HepG2 (cell line): ENCODE data around the gene ITGB1. TPM values are rescaled to one million over a fixed set of nuclear protein-coding genes. Genes with fewer than 3 reads are reported as not detected.
A peak's percentile ranks its signal among the peaks of the same experiment; 100 is the strongest.

Experiments used
- ATAC-seq: fragments of 200-7000 bp; cut with Tn5 transposase; 3 replicates; pipeline ENCODE4 v1.9.1; 2020; ENCODE audit warnings: mild to moderate bottlenecking, moderate library complexity
- BruUV-seq: library from RNA; stranded (reverse); fragments of 400-500 nt; replicated peaks from 2 replicates; lab custom pipeline; 2021; lab: Mats Ljungman, UMichigan
- CTCF ChIA-PET: fragments of 300-600 bp; formaldehyde crosslinking; extraction: SDS; loops from one replicate; lab custom pipeline; 2021; ENCODE audit warnings: low total read pairs, inconsistent platforms, low intra/inter-chr PET ratio; lab: Yijun Ruan, JAX
- POLR2A ChIA-PET: fragments of 350-600 bp; sonication (Branson Sonifier 250); formaldehyde crosslinking; loops from one replicate; lab custom pipeline; 2020; ENCODE audit warnings: antibody characterized with exemption, inconsistent platforms; lab: Yijun Ruan, JAX
- DNase-seq: peaks from one replicate; pipeline ENCODE4 v3.0.0-alpha.2; 2015; ENCODE audit warnings: low spot score
- FAIRE-seq: peaks from 3 replicates; lab custom pipeline; 2011; peaks lifted over from hg19 to GRCh38; lab: Jason Lieb, UNC
- H2AFZ ChIP-seq: one replicate; pipeline ENCODE4 v1.6.1; 2011; ENCODE audit warnings: low read length, inconsistent platforms
- H3K27ac ChIP-seq: fragments of 300-600 bp; 3 replicates; pipeline ENCODE4 v1.8.0; 2011; ENCODE audit warnings: mixed run types, mild to moderate bottlenecking, mixed read lengths, low read length, inconsistent platforms; ENCODE audit not compliant: insufficient read depth; ENCODE audit errors: extremely low read length
- H3K27me3 ChIP-seq, 2 experiments: fragments of 200-600 bp in 1 of 2; 2 replicates in 1 of 2; 3 replicates in 1 of 2; pipeline versions ENCODE4 v1.6.0 to v1.8.0; 2011; ENCODE audit warnings: low read length in 2 of 2, mild to moderate bottlenecking in 2 of 2, moderate library complexity in 2 of 2, inconsistent platforms in 1 of 2; ENCODE audit not compliant: insufficient read depth in 2 of 2, control insufficient read depth in 1 of 2
- H3K36me3 ChIP-seq, 2 experiments: fragments of 200-600 bp in 1 of 2; replicated peaks in 1 of 2; 2 replicates in 1 of 2; 3 replicates in 1 of 2; pipeline versions ENCODE4 v1.5.1 to v1.8.0; 2011; ENCODE audit warnings: low read length in 2 of 2, inconsistent platforms in 1 of 2; ENCODE audit not compliant: insufficient read depth in 2 of 2, control insufficient read depth in 1 of 2
- H3K4me1 ChIP-seq: 2 replicates; pipeline ENCODE4 v1.5.1; 2012; ENCODE audit warnings: low read length, inconsistent platforms; ENCODE audit not compliant: insufficient read depth
- H3K4me2 ChIP-seq: 2 replicates; pipeline ENCODE4 v1.6.0; 2011; ENCODE audit warnings: low read depth, low read length, inconsistent platforms
- H3K4me3 ChIP-seq, 3 experiments: fragments of 200-600 bp in 1 of 3; sonication (generic), shearing (Covaris generic) in 1 of 3; replicated peaks in 1 of 3; 2 replicates each; pipeline ENCODE4 v1.5.1; 2011 to 2016; ENCODE audit warnings: low read length in 3 of 3, inconsistent platforms in 2 of 3, low read depth in 2 of 3, mild to moderate bottlenecking in 2 of 3, control low read depth in 1 of 3, mixed read lengths in 1 of 3; ENCODE audit not compliant: insufficient read depth in 1 of 3
- H3K79me2 ChIP-seq: one replicate; pipeline ENCODE4 v1.6.1; 2011; ENCODE audit warnings: low read length, inconsistent platforms; ENCODE audit not compliant: insufficient read depth
- H3K9ac ChIP-seq: 2 replicates; pipeline ENCODE4 v1.6.0; 2011; ENCODE audit warnings: mild to moderate bottlenecking, low read depth, low read length, inconsistent platforms; ENCODE audit not compliant: insufficient read depth
- H3K9me3 ChIP-seq: 2 replicates; pipeline ENCODE4 v1.5.1; 2012; ENCODE audit warnings: mild to moderate bottlenecking, low read length
- H4K20me1 ChIP-seq: 2 replicates; pipeline ENCODE4 v1.6.0; 2011; ENCODE audit warnings: inconsistent platforms, mild to moderate bottlenecking, low read length, moderate library complexity; ENCODE audit not compliant: insufficient read depth
- POLR2A ChIP-seq, 2 experiments: IDR thresholded peaks; 2 replicates each; pipeline ENCODE4 v1.6.1; 2011; ENCODE audit warnings: low read depth in 2 of 2, low read length in 2 of 2, mild to moderate bottlenecking in 1 of 2, moderate library complexity in 1 of 2; ENCODE audit not compliant: insufficient read depth in 1 of 2
- RBAK ChIP-seq: sonication (generic); formaldehyde crosslinking; IDR thresholded peaks from 2 replicates; pipeline ENCODE4 v1.5.1; 2020; ENCODE audit warnings: mild to moderate bottlenecking, missing genetic modification reagents
- RFXANK ChIP-seq: IDR thresholded peaks from 2 replicates; pipeline ENCODE4 v1.6.1; 2016
- ZFAT ChIP-seq: sonication (generic); formaldehyde crosslinking; conservative IDR thresholded peaks from 2 replicates; pipeline ENCODE4 v1.8.1; 2023; ENCODE audit warnings: missing genetic modification reagents, inconsistent platforms
- WGBS: methylation state at CpG from one replicate; pipeline ENCODE4 v1.1.6; 2017; ENCODE audit warnings: low lambda C conversion rate; 5-methylcytosine and 5-hydroxymethylcytosine counted together
- in situ Hi-C: cut with HindIII; loops from 2 replicates; pipeline ENCODE4 v1.10.0; 2017; ENCODE audit warnings: low pct_unique_long_range_greater_than_20kb; ENCODE audit not compliant: extremely low pct_ligation_motif_present
- intact Hi-C: fragments of 100-400 bp; cut with micrococcal nuclease; formaldehyde crosslinking; loops from one replicate; pipeline ENCODE4 v1.10.0; 2022; ENCODE audit not compliant: unreplicated experiment
- polyA plus RNA-seq, 8 experiments: library from polyadenylated mRNA; depleted of rRNA in 3 of 8; stranded (reverse) in 7 of 8; unstranded in 1 of 8; fragments of >200 nt; fragmentation: Illumina TruSeq in 4 of 8; extraction: Trizol in 4 of 8; gene quantifications; 2 replicates each; pipeline versions ENCODE4 v1.2.1 to v1.2.3, GENCODE V29; 2011 to 2016; ENCODE audit warnings: low read depth in 4 of 8, missing spikeins in 1 of 8, mixed read lengths in 1 of 8; ENCODE audit not compliant: insufficient read depth in 1 of 8
- total RNA-seq, 5 experiments: library from RNA; depleted of rRNA; stranded (reverse); fragments of >200 nt; fragmentation: Illumina TruSeq; extraction: Trizol; gene quantifications; 2 replicates each; pipeline ENCODE4 v1.2.3, GENCODE V29; 2016; ENCODE audit warnings: low read depth in 1 of 5
- TF ChIP-seq, protein P1 (sequence below): sonication (generic); formaldehyde crosslinking; IDR thresholded peaks from 2 replicates; pipeline ENCODE4 v1.4.0; 2020; ENCODE audit warnings: missing genetic modification reagents
- TF ChIP-seq, protein P2 (sequence below): sonication (generic); formaldehyde crosslinking; IDR thresholded peaks from 2 replicates; pipeline ENCODE4 v1.4.0; 2020; ENCODE audit warnings: missing genetic modification reagents
- TF ChIP-seq, protein P3 (sequence below), 2 experiments: sonication (generic) in 1 of 2; formaldehyde crosslinking in 1 of 2; IDR thresholded peaks; 2 replicates each; pipeline versions ENCODE4 v1.4.0 to v1.6.1; 2016 to 2020; ENCODE audit warnings: borderline replicate concordance in 1 of 2, low read depth in 1 of 2, mild to moderate bottlenecking in 1 of 2, missing genetic modification reagents in 1 of 2
- TF ChIP-seq, protein P4 (sequence below): sonication (generic); formaldehyde crosslinking; IDR thresholded peaks from 2 replicates; pipeline ENCODE4 v1.5.1; 2020; ENCODE audit warnings: mild to moderate bottlenecking, missing genetic modification reagents, moderate library complexity

Gene ITGB1
- total and polyA plus RNA-seq, 2 of the 13 experiments (the other 11 are each of a cell fraction or from before 2014, with no cell fraction given) = 190 to 204 TPM

DNA sequence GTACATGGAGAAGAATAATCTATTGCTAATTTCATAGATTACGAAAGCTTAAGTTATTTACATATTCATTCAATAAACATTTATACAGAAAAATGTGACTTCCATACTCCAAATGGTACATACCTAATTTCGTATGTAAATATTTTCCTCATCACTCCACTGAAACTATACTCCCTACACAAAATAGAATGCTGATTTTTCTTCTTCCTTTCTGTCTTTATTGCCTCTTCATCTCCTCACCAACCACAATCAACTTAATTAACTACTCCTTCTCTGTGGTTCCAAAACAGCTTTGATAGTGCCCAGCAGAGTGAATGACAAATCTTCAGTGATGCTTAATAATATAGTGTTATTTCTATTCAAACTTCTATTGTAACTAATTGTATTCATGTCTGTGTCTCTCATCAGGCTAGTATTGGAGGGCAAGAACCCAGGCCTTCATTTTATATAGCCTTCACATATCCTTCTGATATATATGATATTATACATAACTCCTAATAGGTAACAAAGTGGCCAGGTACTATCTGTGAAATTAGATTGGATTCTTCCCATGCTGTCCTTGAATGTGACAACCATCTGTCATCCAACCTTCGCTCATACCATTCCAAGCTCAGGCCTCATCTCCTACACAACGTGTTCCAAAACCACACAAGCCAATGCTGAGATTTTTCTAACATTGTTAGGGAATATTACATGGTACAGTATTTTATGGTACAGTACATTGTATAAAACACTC lies 5.3 kb downstream of the ITGB1 start:
- no peak overlapping the region for H2AFZ ChIP-seq
- TF ChIP-seq, protein P1, sequence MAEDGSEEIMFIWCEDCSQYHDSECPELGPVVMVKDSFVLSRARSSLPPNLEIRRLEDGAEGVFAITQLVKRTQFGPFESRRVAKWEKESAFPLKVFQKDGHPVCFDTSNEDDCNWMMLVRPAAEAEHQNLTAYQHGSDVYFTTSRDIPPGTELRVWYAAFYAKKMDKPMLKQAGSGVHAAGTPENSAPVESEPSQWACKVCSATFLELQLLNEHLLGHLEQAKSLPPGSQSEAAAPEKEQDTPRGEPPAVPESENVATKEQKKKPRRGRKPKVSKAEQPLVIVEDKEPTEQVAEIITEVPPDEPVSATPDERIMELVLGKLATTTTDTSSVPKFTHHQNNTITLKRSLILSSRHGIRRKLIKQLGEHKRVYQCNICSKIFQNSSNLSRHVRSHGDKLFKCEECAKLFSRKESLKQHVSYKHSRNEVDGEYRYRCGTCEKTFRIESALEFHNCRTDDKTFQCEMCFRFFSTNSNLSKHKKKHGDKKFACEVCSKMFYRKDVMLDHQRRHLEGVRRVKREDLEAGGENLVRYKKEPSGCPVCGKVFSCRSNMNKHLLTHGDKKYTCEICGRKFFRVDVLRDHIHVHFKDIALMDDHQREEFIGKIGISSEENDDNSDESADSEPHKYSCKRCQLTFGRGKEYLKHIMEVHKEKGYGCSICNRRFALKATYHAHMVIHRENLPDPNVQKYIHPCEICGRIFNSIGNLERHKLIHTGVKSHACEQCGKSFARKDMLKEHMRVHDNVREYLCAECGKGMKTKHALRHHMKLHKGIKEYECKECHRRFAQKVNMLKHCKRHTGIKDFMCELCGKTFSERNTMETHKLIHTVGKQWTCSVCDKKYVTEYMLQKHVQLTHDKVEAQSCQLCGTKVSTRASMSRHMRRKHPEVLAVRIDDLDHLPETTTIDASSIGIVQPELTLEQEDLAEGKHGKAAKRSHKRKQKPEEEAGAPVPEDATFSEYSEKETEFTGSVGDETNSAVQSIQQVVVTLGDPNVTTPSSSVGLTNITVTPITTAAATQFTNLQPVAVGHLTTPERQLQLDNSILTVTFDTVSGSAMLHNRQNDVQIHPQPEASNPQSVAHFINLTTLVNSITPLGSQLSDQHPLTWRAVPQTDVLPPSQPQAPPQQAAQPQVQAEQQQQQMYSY (CRISPR knock-in tag) = no peak
- TF ChIP-seq, protein P2, sequence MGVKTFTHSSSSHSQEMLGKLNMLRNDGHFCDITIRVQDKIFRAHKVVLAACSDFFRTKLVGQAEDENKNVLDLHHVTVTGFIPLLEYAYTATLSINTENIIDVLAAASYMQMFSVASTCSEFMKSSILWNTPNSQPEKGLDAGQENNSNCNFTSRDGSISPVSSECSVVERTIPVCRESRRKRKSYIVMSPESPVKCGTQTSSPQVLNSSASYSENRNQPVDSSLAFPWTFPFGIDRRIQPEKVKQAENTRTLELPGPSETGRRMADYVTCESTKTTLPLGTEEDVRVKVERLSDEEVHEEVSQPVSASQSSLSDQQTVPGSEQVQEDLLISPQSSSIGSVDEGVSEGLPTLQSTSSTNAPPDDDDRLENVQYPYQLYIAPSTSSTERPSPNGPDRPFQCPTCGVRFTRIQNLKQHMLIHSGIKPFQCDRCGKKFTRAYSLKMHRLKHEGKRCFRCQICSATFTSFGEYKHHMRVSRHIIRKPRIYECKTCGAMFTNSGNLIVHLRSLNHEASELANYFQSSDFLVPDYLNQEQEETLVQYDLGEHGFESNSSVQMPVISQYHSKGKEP (CRISPR knock-in tag) = no peak
- TF ChIP-seq RFXANK = no peak
- TF ChIP-seq, protein P3, sequence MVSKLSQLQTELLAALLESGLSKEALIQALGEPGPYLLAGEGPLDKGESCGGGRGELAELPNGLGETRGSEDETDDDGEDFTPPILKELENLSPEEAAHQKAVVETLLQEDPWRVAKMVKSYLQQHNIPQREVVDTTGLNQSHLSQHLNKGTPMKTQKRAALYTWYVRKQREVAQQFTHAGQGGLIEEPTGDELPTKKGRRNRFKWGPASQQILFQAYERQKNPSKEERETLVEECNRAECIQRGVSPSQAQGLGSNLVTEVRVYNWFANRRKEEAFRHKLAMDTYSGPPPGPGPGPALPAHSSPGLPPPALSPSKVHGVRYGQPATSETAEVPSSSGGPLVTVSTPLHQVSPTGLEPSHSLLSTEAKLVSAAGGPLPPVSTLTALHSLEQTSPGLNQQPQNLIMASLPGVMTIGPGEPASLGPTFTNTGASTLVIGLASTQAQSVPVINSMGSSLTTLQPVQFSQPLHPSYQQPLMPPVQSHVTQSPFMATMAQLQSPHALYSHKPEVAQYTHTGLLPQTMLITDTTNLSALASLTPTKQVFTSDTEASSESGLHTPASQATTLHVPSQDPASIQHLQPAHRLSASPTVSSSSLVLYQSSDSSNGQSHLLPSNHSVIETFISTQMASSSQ (IDR thresholded peaks at IDR 0.05; ENCODE audit: low read depth) = no peak
- TF ChIP-seq, protein P3 (CRISPR knock-in tag; IDR thresholded peaks at IDR 0.05; ENCODE audit: borderline replicate concordance) = no peak
- no peak for TF ChIP-seq RBAK
- 0 out of 4 replicates have a peak, but pooled peaks of 1 of the 2 experiments have one; percentile 17 for TF ChIP-seq POLR2A (IDR thresholded peaks at IDR 0.05; ENCODE audit: insufficient read depth in 1 of 2, low read depth in 2 of 2, low read length in 2 of 2)
- no peak for TF ChIP-seq ZFAT
- TF ChIP-seq, protein P4, sequence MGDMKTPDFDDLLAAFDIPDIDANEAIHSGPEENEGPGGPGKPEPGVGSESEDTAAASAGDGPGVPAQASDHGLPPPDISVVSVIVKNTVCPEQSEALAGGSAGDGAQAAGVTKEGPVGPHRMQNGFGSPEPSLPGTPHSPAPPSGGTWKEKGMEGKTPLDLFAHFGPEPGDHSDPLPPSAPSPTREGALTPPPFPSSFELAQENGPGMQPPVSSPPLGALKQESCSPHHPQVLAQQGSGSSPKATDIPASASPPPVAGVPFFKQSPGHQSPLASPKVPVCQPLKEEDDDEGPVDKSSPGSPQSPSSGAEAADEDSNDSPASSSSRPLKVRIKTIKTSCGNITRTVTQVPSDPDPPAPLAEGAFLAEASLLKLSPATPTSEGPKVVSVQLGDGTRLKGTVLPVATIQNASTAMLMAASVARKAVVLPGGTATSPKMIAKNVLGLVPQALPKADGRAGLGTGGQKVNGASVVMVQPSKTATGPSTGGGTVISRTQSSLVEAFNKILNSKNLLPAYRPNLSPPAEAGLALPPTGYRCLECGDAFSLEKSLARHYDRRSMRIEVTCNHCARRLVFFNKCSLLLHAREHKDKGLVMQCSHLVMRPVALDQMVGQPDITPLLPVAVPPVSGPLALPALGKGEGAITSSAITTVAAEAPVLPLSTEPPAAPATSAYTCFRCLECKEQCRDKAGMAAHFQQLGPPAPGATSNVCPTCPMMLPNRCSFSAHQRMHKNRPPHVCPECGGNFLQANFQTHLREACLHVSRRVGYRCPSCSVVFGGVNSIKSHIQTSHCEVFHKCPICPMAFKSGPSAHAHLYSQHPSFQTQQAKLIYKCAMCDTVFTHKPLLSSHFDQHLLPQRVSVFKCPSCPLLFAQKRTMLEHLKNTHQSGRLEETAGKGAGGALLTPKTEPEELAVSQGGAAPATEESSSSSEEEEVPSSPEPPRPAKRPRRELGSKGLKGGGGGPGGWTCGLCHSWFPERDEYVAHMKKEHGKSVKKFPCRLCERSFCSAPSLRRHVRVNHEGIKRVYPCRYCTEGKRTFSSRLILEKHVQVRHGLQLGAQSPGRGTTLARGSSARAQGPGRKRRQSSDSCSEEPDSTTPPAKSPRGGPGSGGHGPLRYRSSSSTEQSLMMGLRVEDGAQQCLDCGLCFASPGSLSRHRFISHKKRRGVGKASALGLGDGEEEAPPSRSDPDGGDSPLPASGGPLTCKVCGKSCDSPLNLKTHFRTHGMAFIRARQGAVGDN = no peak
- TF ChIP-seq, all 625 proteins: peak for 1
- in situ Hi-C loops (no loop called here), intact Hi-C loops (loop anchor here (10.0 kb wide), 1 partner anchor 48 kb away; no protein-coding TSS in a partner anchor)
- DNase-seq (no peak), ATAC-seq (no peak), FAIRE-seq (no peak)
- peaks cover 71% of the 10 kb centered on the region for H4K20me1 ChIP-seq
- H3K79me2 ChIP-seq = peaks cover 100% of the 10 kb centered on the region
- no peak overlapping the region for H3K4me3 ChIP-seq
- H3K36me3 ChIP-seq = peaks cover 2 to 5% of the 10 kb centered on the region in 2 experiments; a peak in 1 of 5 replicates
- no TSS peak for BruUV-seq
- H3K4me2 ChIP-seq = peak overlapping the region; percentile 70; the same call in 1 of the 2 replicates
- H3K4me1 ChIP-seq = peaks cover 83% of the 10 kb centered on the region
- no peak overlapping the region for H3K27ac ChIP-seq
- no peaks in the 10 kb centered on the region for H3K9me3 ChIP-seq
- no peak overlapping the region for H3K9ac ChIP-seq
- 93% methylated on average over 4 of the region's 4 CpGs for WGBS
- H3K27me3 ChIP-seq = no peaks in the 10 kb centered on the region; a peak in 1 of 5 replicates
- ChIA-PET POLR2A (interaction anchor here (1.9 to 3.5 kb wide), 2 partner anchors 8 to 28 kb away, joined by 5 to 18 read pairs; no protein-coding TSS in a partner anchor), CTCF (no interaction called here)
